SW 1271 (cell line): ENCODE measurements around the gene RASSF3.
"Not testable (repeated sequence)": the region's sequence is repeated elsewhere in the genome, so short reads cannot be mapped to it uniquely, and the experiment has no call there.

Experiments used
- DNase-seq, 2 experiments: peaks; one replicate each; lab custom pipeline; 2025; lab: John Stamatoyannopoulos, UW

RASSF3 gene

GRCh38 chr12:64670919-64671639, 60.8 kb downstream of the RASSF3 start:
- peak; percentile 22 to 47 for DNase-seq

- DNase-seq, result no peak
Observed at GRCh38 chr12:64671681-64672080, 61.4 kb downstream of the RASSF3 start.

- DNase-seq, result peak in 1 of 2 experiments; percentile 70
Observed at GRCh38 chr12:64672925-64673409, 62.7 kb downstream of the RASSF3 start.

- DNase-seq, result no peak
Observed at GRCh38 chr12:64673490-64674169, 63.3 kb downstream of the RASSF3 start.

GRCh38 chr12:64674367-64674922, 64.2 kb downstream of the RASSF3 start:
- DNase-seq, result no peak

GRCh38 chr12:64675795-64676194, 65.5 kb downstream of the RASSF3 start:
- peak; percentile 31 to 85 for DNase-seq

- no peak for DNase-seq
Observed at GRCh38 chr12:64678248-64678647, 68.0 kb downstream of the RASSF3 start.

GRCh38 chr12:64678835-64679234, 68.5 kb downstream of the RASSF3 start:
- no peak for DNase-seq

- DNase-seq, result peak; percentile 54 to 78
Observed at GRCh38 chr12:64679487-64680001, 69.2 kb downstream of the RASSF3 start.

GRCh38 chr12:64680235-64680634, 69.9 kb downstream of the RASSF3 start:
- DNase-seq, result peak in 1 of 2 experiments; percentile 26

GRCh38 chr12:64681200-64682052, 71.1 kb downstream of the RASSF3 start:
- no peak for DNase-seq

GRCh38 chr12:64682572-64683277, 72.4 kb downstream of the RASSF3 start:
- DNase-seq, result no peak

- no peak for DNase-seq
Observed at GRCh38 chr12:64683816-64684543, 73.7 kb downstream of the RASSF3 start.

GRCh38 chr12:64685050-64685449, 74.8 kb downstream of the RASSF3 start:
- DNase-seq, result no peak

- DNase-seq, result no peak
Observed at GRCh38 chr12:64685605-64686004, 75.3 kb downstream of the RASSF3 start.

GRCh38 chr12:64687816-64688215, 77.5 kb downstream of the RASSF3 start:
- no peak for DNase-seq

GRCh38 chr12:64688219-64688618, 77.9 kb downstream of the RASSF3 start:
- no peak for DNase-seq

GRCh38 chr12:64688715-64689114, 78.4 kb downstream of the RASSF3 start:
- DNase-seq, result no peak

GRCh38 chr12:64690236-64690635, 79.9 kb downstream of the RASSF3 start:
- DNase-seq, result not testable (repeated sequence)

GRCh38 chr12:64691227-64691794, 81.0 kb downstream of the RASSF3 start:
- DNase-seq, result no peak
